GM23248 (cell line): ENCODE measurements around the gene SOX11.

Experiments used
- EZH2 ChIP-seq: fragments of 200-600 bp; sonication (generic); IDR thresholded peaks from 2 replicates; pipeline ENCODE4 v1.6.1; 2018; ENCODE audit warnings: antibody characterized with exemption, mild to moderate bottlenecking; ENCODE audit not compliant: insufficient read depth, poor library complexity, severe bottlenecking
- EZH2phosphoT487 ChIP-seq: fragments of 200-600 bp; sonication (generic); IDR thresholded peaks from 2 replicates; pipeline ENCODE4 v1.6.1; 2018; ENCODE audit warnings: antibody characterized with exemption, moderate library complexity, mild to moderate bottlenecking, low read depth; ENCODE audit not compliant: insufficient read depth

- TF ChIP-seq EZH2 (no peak), EZH2phosphoT487 (no peak)
These were observed 7.8 kb downstream of the SOX11 start for GRCh38 chr2:5699963-5700362.
